Cardiac muscle cell (in vitro differentiated cells and primary cell): ENCODE results near the gene LRRC30. TPM values are rescaled to one million over a fixed set of nuclear protein-coding genes. Genes with fewer than 3 reads are reported as not detected.

Experiments
- DNase-seq, 2 donors: peaks; one replicate each; pipeline versions ENCODE4 v3.0.0 to v3.0.0-alpha.2; 2010 to 2017; ENCODE audit warnings: low read depth in 1 of 2, low spot score in 1 of 2
- H3K27ac ChIP-seq: fragments of 200-600 bp; sonication (generic); 2 replicates; pipeline ENCODE4 v1.5.1; 2016
- H3K27me3 ChIP-seq: fragments of 200-600 bp; sonication (generic); 2 replicates; pipeline ENCODE4 v1.6.0; 2016; ENCODE audit warnings: control low read depth
- H3K36me3 ChIP-seq: fragments of 200-600 bp; sonication (generic); 2 replicates; pipeline ENCODE4 v1.5.1; 2016; ENCODE audit warnings: control low read depth
- H3K4me1 ChIP-seq: fragments of 200-600 bp; sonication (generic); 2 replicates; pipeline ENCODE4 v1.8.1; 2017; ENCODE audit warnings: low read depth, mild to moderate bottlenecking, mixed run types
- H3K4me3 ChIP-seq: fragments of 200-600 bp; sonication (generic); 2 replicates; pipeline ENCODE4 v1.5.1; 2016; ENCODE audit warnings: mild to moderate bottlenecking
- H3K9me3 ChIP-seq: fragments of 200-600 bp; sonication (generic); 2 replicates; pipeline ENCODE4 v1.5.1; 2017; ENCODE audit warnings: low read depth, mild to moderate bottlenecking, control low read depth
- CTCF ChIP-seq: IDR thresholded peaks from 2 replicates; pipeline ENCODE4 v1.5.1; 2012; ENCODE audit warnings: low read depth, mild to moderate bottlenecking, low read length
- polyA plus RNA-seq: library from polyadenylated mRNA; unstranded; fragments of >200 nt; fragmentation: Nextera tagmentation; extraction: Ambion mirVana; gene quantifications from 2 replicates; pipeline ENCODE4 v1.2.1, GENCODE V29; 2016
- total RNA-seq: library from RNA; depleted of rRNA; stranded (reverse); fragments of >200 nt; gene quantifications from 2 replicates; pipeline ENCODE4 v1.2.3, GENCODE V29; 2016

Gene LRRC30
- total and polyA plus RNA-seq, 2 experiments from 2014 or later, result not detected

GRCh38 chr18:7267973-7268372 is 37.1 kb downstream of the LRRC30 start:
- peaks cover 11% of the 10 kb centered on the region for H3K4me1 ChIP-seq
- no peak for DNase-seq
- H3K4me3 ChIP-seq, result no peak overlapping the region
- TF ChIP-seq CTCF, result no peak
- H3K27ac ChIP-seq, result no peak overlapping the region
- no peaks in the 10 kb centered on the region for H3K9me3 ChIP-seq
- no peaks in the 10 kb centered on the region for H3K27me3 ChIP-seq
- no peaks in the 10 kb centered on the region for H3K36me3 ChIP-seq

DNA sequence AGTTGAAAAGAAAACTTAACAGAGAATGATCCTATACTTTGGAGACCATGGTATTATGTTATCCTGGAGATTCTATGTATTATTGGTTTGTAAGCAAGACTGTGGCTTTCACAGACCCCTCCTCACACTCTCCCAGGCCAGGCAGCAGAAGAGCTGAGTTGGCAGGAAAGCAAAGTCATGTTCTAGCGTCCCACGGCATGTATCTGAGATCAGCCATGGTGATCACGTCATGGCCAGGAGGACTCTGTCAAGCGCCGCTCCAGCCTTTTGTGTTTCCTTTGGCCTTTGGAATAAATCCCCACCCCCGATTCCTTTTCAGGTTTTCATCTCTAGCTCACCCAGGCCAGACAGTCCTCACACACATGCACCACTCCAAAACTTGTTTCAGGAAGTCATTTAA is 39.1 kb downstream of the LRRC30 start:
- no peak for TF ChIP-seq CTCF
- no peaks in the 10 kb centered on the region for H3K36me3 ChIP-seq
- H3K4me3 ChIP-seq, result no peak overlapping the region
- no peaks in the 10 kb centered on the region for H3K4me1 ChIP-seq
- H3K9me3 ChIP-seq, result no peaks in the 10 kb centered on the region
- H3K27me3 ChIP-seq, result no peaks in the 10 kb centered on the region
- DNase-seq, result peak in 1 of 2 donors; percentile 14
- no peak overlapping the region for H3K27ac ChIP-seq

DNA sequence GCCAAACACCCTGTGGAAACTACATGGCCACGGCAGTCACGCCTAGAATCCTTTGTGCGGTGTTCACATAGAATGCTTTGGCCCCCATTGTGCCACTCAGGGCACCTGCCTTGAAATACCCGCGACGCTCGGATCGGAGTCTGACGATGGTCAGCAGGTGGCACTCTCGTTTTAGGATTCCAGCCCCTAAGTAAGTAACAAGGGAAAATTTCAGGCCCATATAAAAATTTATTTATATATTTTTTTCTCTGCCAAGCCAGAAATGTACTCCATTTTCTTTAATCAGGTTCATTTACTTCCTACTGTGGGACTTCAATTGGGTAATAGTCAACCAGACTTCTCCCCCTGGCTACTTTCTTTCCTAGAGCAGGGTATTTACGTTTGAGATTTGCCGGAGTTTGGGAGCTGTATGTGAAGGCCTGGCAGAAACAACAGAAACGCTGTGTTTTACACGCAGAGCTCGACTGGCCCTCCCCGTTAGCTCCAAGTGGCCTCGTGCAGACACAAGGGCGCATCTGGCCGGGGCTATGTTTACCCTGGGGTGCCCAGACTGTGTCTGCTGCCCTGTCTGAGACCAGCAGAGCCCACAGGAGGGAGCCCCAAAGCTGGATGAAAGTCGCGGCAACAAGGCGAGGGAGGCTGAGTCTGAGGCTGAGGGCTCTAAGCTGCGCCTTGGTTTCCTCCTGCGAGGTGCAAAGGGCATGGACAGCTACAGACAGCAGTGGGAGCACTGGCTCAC is 41.6 kb downstream of the LRRC30 start:
- TF ChIP-seq CTCF, result peak; percentile 65
- no peaks in the 10 kb centered on the region for H3K27me3 ChIP-seq
- H3K9me3 ChIP-seq, result no peaks in the 10 kb centered on the region
- no peaks in the 10 kb centered on the region for H3K36me3 ChIP-seq
- no peaks in the 10 kb centered on the region for H3K4me1 ChIP-seq
- H3K4me3 ChIP-seq, result no peak overlapping the region
- no peak overlapping the region for H3K27ac ChIP-seq
- peak; percentile 86 to 88 for DNase-seq

- TF ChIP-seq CTCF, result no peak
- peak in 1 of 2 donors; percentile 92 for DNase-seq
- H3K4me1 ChIP-seq, result no peaks in the 10 kb centered on the region
- no peaks in the 10 kb centered on the region for H3K9me3 ChIP-seq
- H3K27ac ChIP-seq, result no peak overlapping the region
- no peak overlapping the region for H3K4me3 ChIP-seq
- H3K36me3 ChIP-seq, result no peaks in the 10 kb centered on the region
- H3K27me3 ChIP-seq, result no peaks in the 10 kb centered on the region
Measured at GRCh38 chr18:7273301-7273921, 42.5 kb downstream of the LRRC30 start.

DNA sequence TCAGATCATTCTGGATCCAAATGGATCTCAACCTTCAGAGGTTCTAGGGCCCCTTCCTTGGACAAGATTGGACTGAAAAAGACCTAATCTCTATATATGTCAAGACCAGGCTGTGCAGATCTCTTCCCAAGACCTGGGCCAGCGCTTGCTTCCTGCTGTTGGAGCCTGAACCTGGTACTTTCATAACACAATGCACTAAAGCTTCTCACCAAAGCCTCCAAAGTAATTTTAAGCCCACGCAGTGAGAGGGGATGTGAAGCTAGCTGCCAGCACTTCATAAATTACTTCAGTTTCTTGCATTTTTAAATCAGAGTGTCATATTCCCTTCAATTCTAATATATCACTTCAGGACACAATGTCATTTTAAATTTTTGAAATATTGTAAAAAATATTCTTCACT is 50.7 kb downstream of the LRRC30 start:
- H3K4me3 ChIP-seq, result no peak overlapping the region
- no peaks in the 10 kb centered on the region for H3K36me3 ChIP-seq
- H3K4me1 ChIP-seq, result no peaks in the 10 kb centered on the region
- H3K9me3 ChIP-seq, result no peaks in the 10 kb centered on the region
- DNase-seq, result no peak
- no peak overlapping the region for H3K27ac ChIP-seq
- TF ChIP-seq CTCF, result no peak
- no peaks in the 10 kb centered on the region for H3K27me3 ChIP-seq

Other genes starting within 250 kb of the LRRC30 start
- 14.1 and 36.8 TPM in 2 replicates for gene LAMA1, start 113.3 kb upstream of the LRRC30 start, total RNA-seq
- gene LAMA1, start 113.3 kb upstream of the LRRC30 start, polyA plus RNA-seq, result 11.4 and 20.8 TPM in 2 replicates